Activated CD4-positive, alpha-beta T cell treated with anti-CD3 and anti-CD28 coated beads, Interleukin-2, amount 10 ng/mL, durations not matched to agents 24 days and 14 days (primary cell): Measurements from ENCODE around the gene GCK. TPM values are rescaled to one million over a fixed set of nuclear protein-coding genes. Genes with fewer than 3 reads are reported as not detected.

Experiments used
- DNase-seq: peaks from one replicate; pipeline ENCODE4 v3.0.0; 2022
- H3K27ac Mint-ChIP-seq: one replicate; pipeline ENCODE4 v1.8.0; 2022; ENCODE audit warnings: mild to moderate bottlenecking, mixed read lengths
- H3K27me3 Mint-ChIP-seq: one replicate; pipeline ENCODE4 v1.8.0; 2022; ENCODE audit warnings: mixed read lengths
- H3K36me3 Mint-ChIP-seq: one replicate; pipeline ENCODE4 v1.8.0; 2022; ENCODE audit warnings: low read depth, mild to moderate bottlenecking, mixed read lengths
- H3K4me1 Mint-ChIP-seq: one replicate; pipeline ENCODE4 v1.8.0; 2021; ENCODE audit warnings: mixed read lengths
- H3K4me3 Mint-ChIP-seq: one replicate; pipeline ENCODE4 v1.8.0; 2022; ENCODE audit warnings: mild to moderate bottlenecking, moderate library complexity, mixed read lengths
- H3K9me3 Mint-ChIP-seq: one replicate; pipeline ENCODE4 v1.8.0; 2021; ENCODE audit warnings: mixed read lengths
- intact Hi-C: fragments of 100-400 bp; cut with micrococcal nuclease; formaldehyde crosslinking; loops from one replicate; pipeline ENCODE4 v1.15.1; 2023
- total RNA-seq: library from RNA; stranded (reverse); gene quantifications from 2 replicates; pipeline ENCODE4 v1.2.3, GENCODE V29; 2022

Gene GCK
- total RNA-seq, 1 donor from 2014 or later: 1.7 TPM

GRCh38 chr7:44100458-44101302 lies 88.6 kb downstream of the GCK start:
- intact Hi-C loops: no loop called here
- no peak overlapping the region for H3K4me3 Mint-ChIP-seq
- H3K27ac Mint-ChIP-seq: no peak overlapping the region
- no peaks in the 10 kb centered on the region for H3K36me3 Mint-ChIP-seq
- no peaks in the 10 kb centered on the region for H3K9me3 Mint-ChIP-seq
- peaks cover 18% of the 10 kb centered on the region for H3K4me1 Mint-ChIP-seq
- no peak for DNase-seq
- peaks cover 15% of the 10 kb centered on the region for H3K27me3 Mint-ChIP-seq

GRCh38 chr7:44099669-44100068 lies 89.6 kb downstream of the GCK start:
- peaks cover 14% of the 10 kb centered on the region for H3K4me1 Mint-ChIP-seq
- no peaks in the 10 kb centered on the region for H3K36me3 Mint-ChIP-seq
- no peak for DNase-seq
- intact Hi-C loops: no loop called here
- no peaks in the 10 kb centered on the region for H3K9me3 Mint-ChIP-seq
- no peak overlapping the region for H3K4me3 Mint-ChIP-seq
- H3K27ac Mint-ChIP-seq: no peak overlapping the region
- H3K27me3 Mint-ChIP-seq: peaks cover 11% of the 10 kb centered on the region

GRCh38 chr7:44098092-44099068 lies 90.9 kb downstream of the GCK start:
- no peak overlapping the region for H3K4me3 Mint-ChIP-seq
- no peak for DNase-seq
- intact Hi-C loops: no loop called here
- no peaks in the 10 kb centered on the region for H3K36me3 Mint-ChIP-seq
- peaks cover 8% of the 10 kb centered on the region for H3K27me3 Mint-ChIP-seq
- H3K9me3 Mint-ChIP-seq: no peaks in the 10 kb centered on the region
- peaks cover 15% of the 10 kb centered on the region for H3K4me1 Mint-ChIP-seq
- no peak overlapping the region for H3K27ac Mint-ChIP-seq

GRCh38 chr7:44097064-44097932 lies 91.9 kb downstream of the GCK start:
- H3K4me3 Mint-ChIP-seq: peak overlapping the region; percentile 18
- peak overlapping the region; percentile 63 for H3K27ac Mint-ChIP-seq
- peak; percentile 70 for DNase-seq
- intact Hi-C loops: loop anchor here (1.0 kb wide), 1 partner anchor 15 kb away; the partner anchor contains the start of gene POLM
- peaks cover 2% of the 10 kb centered on the region for H3K27me3 Mint-ChIP-seq
- no peaks in the 10 kb centered on the region for H3K9me3 Mint-ChIP-seq
- peaks cover 21% of the 10 kb centered on the region for H3K4me1 Mint-ChIP-seq
- H3K36me3 Mint-ChIP-seq: no peaks in the 10 kb centered on the region

- no peak for DNase-seq
- Mint-ChIP-seq H3K4me3 (peak overlapping the region; percentile 18), H3K27ac (peak overlapping the region; percentile 45), H3K27me3 (no peaks in the 10 kb centered on the region), H3K36me3 (no peaks in the 10 kb centered on the region), H3K4me1 (peaks cover 21% of the 10 kb centered on the region), H3K9me3 (no peaks in the 10 kb centered on the region)
- intact Hi-C loops: no loop called here
These were observed 92.8 kb downstream of the GCK start for GRCh38 chr7:44096326-44096881.

GRCh38 chr7:44095781-44096180 lies 93.5 kb downstream of the GCK start:
- no peak for DNase-seq
- Mint-ChIP-seq H3K27ac (no peak overlapping the region), H3K4me3 (no peak overlapping the region), H3K27me3 (no peaks in the 10 kb centered on the region), H3K4me1 (peaks cover 21% of the 10 kb centered on the region), H3K36me3 (no peaks in the 10 kb centered on the region), H3K9me3 (no peaks in the 10 kb centered on the region)
- intact Hi-C loops: no loop called here

GRCh38 chr7:44094883-44095592 lies 94.2 kb downstream of the GCK start:
- H3K4me3 Mint-ChIP-seq: no peak overlapping the region
- H3K27ac Mint-ChIP-seq: no peak overlapping the region
- no peaks in the 10 kb centered on the region for H3K27me3 Mint-ChIP-seq
- intact Hi-C loops: no loop called here
- H3K4me1 Mint-ChIP-seq: peaks cover 21% of the 10 kb centered on the region
- DNase-seq: no peak
- H3K9me3 Mint-ChIP-seq: no peaks in the 10 kb centered on the region
- H3K36me3 Mint-ChIP-seq: no peaks in the 10 kb centered on the region

- intact Hi-C loops: no loop called here
- no peak overlapping the region for H3K27ac Mint-ChIP-seq
- no peaks in the 10 kb centered on the region for H3K36me3 Mint-ChIP-seq
- DNase-seq: no peak
- no peaks in the 10 kb centered on the region for H3K27me3 Mint-ChIP-seq
- H3K4me3 Mint-ChIP-seq: no peak overlapping the region
- no peaks in the 10 kb centered on the region for H3K9me3 Mint-ChIP-seq
- H3K4me1 Mint-ChIP-seq: peaks cover 21% of the 10 kb centered on the region
These were observed 94.9 kb downstream of the GCK start for GRCh38 chr7:44094365-44094764.

Other genes with a start within 250 kb of the GCK start
- not detected in 2 replicates for gene SPDYE1, start 191.5 kb downstream of the GCK start, total RNA-seq
- gene DBNL, start 144.7 kb downstream of the GCK start, total RNA-seq: 127 and 131 TPM in 2 replicates
- gene PGAM2, start 123.9 kb downstream of the GCK start, total RNA-seq: 0.42 TPM in 1 of 2 replicates, not detected in the other
- 39.3 and 41.9 TPM in 2 replicates for gene POLM, start 106.9 kb downstream of the GCK start, total RNA-seq
- gene AEBP1, start 85.1 kb downstream of the GCK start, total RNA-seq: 21.6 and 22.2 TPM in 2 replicates
- 259 and 286 TPM in 2 replicates for gene POLD2, start 65.9 kb downstream of the GCK start, total RNA-seq
- gene MYL7, start 48.1 kb downstream of the GCK start, total RNA-seq: not detected in 2 replicates
- 87.3 and 92.8 TPM in 2 replicates for gene YKT6, start 11.5 kb upstream of the GCK start, total RNA-seq
- 1.3 and 1.6 TPM in 2 replicates for gene CAMK2B, start 136.2 kb upstream of the GCK start, total RNA-seq